Trophoblast cell (in vitro differentiated cells and primary cell): ENCODE results near the gene CYP24A1.

ENCODE experiments used
- DNase-seq, 2 donors: peaks; one replicate each; pipeline ENCODE4 v3.0.0-alpha.2; 2016
- H2AFZ ChIP-seq: 2 replicates; pipeline ENCODE4 v1.6.1; 2013; ENCODE audit warnings: low read length, moderate library complexity, mild to moderate bottlenecking; ENCODE audit not compliant: insufficient read depth, poor library complexity
- H2AK5ac ChIP-seq: 2 replicates; pipeline ENCODE4 v1.6.1; 2013; ENCODE audit warnings: mild to moderate bottlenecking, low read length
- H2BK120ac ChIP-seq: 2 replicates; pipeline ENCODE4 v1.6.1; 2013; ENCODE audit warnings: low read length, mild to moderate bottlenecking, moderate library complexity; ENCODE audit not compliant: insufficient read depth, poor library complexity
- H2BK12ac ChIP-seq: 2 replicates; pipeline ENCODE4 v1.6.1; 2013; ENCODE audit warnings: mild to moderate bottlenecking, low read length, moderate library complexity
- H2BK5ac ChIP-seq: 2 replicates; pipeline ENCODE4 v1.6.1; 2013; ENCODE audit warnings: low read length, low read depth, moderate library complexity, mild to moderate bottlenecking; ENCODE audit not compliant: poor library complexity
- H3K14ac ChIP-seq: 2 replicates; pipeline ENCODE4 v1.6.1; 2013; ENCODE audit warnings: mild to moderate bottlenecking, low read length
- H3K18ac ChIP-seq: 2 replicates; pipeline ENCODE4 v1.6.1; 2013; ENCODE audit warnings: mild to moderate bottlenecking, low read length
- H3K23ac ChIP-seq: 2 replicates; pipeline ENCODE4 v1.6.1; 2013; ENCODE audit warnings: low read length
- H3K27ac ChIP-seq: 2 replicates; pipeline ENCODE4 v1.5.1; 2013; ENCODE audit warnings: low read depth, mild to moderate bottlenecking, inconsistent platforms, low read length, moderate library complexity
- H3K27me3 ChIP-seq: 2 replicates; pipeline ENCODE4 v1.6.1; 2013; ENCODE audit warnings: inconsistent platforms, mild to moderate bottlenecking, low read length, moderate library complexity; ENCODE audit not compliant: insufficient read depth
- H3K36me3 ChIP-seq, 2 experiments: 1 replicate in 1 of 2; 2 replicates in 1 of 2; pipeline ENCODE4 v1.6.1; 2013; ENCODE audit warnings: low read length in 2 of 2, mild to moderate bottlenecking in 2 of 2, moderate library complexity in 1 of 2; ENCODE audit not compliant: insufficient read depth in 2 of 2, control insufficient read depth in 1 of 2
- H3K4ac ChIP-seq: 2 replicates; pipeline ENCODE4 v1.6.1; 2013; ENCODE audit warnings: low read depth, mild to moderate bottlenecking, low read length, moderate library complexity
- H3K4me1 ChIP-seq, 2 experiments: 1 replicate in 1 of 2; 2 replicates in 1 of 2; pipeline ENCODE4 v1.6.1; 2013; ENCODE audit warnings: low read length in 2 of 2, mild to moderate bottlenecking in 2 of 2, moderate library complexity in 1 of 2; ENCODE audit not compliant: insufficient read depth in 2 of 2, control insufficient read depth in 1 of 2
- H3K4me2 ChIP-seq: 2 replicates; pipeline ENCODE4 v1.6.1; 2013; ENCODE audit warnings: inconsistent platforms, mild to moderate bottlenecking, low read length, moderate library complexity
- H3K4me3 ChIP-seq: 2 replicates; pipeline ENCODE4 v1.5.1; 2013; ENCODE audit warnings: mild to moderate bottlenecking, low read depth, low read length, inconsistent platforms
- H3K79me1 ChIP-seq: one replicate; pipeline ENCODE4 v1.6.1; 2013; ENCODE audit warnings: low read length
- H3K79me2 ChIP-seq: 2 replicates; pipeline ENCODE4 v1.6.1; 2013; ENCODE audit warnings: low read length, mild to moderate bottlenecking; ENCODE audit not compliant: control insufficient read depth, insufficient read depth, poor library complexity
- H3K9ac ChIP-seq: 2 replicates; pipeline ENCODE4 v1.6.1; 2013; ENCODE audit warnings: mild to moderate bottlenecking, low read length
- H3K9me3 ChIP-seq: 2 replicates; pipeline ENCODE4 v1.6.1; 2013; ENCODE audit warnings: low read depth, mild to moderate bottlenecking, control low read depth, inconsistent platforms, low read length; ENCODE audit not compliant: insufficient read depth
- H4K12ac ChIP-seq: 2 replicates; pipeline ENCODE4 v1.6.1; 2013; ENCODE audit warnings: low read depth, mild to moderate bottlenecking, low read length, moderate library complexity
- H4K8ac ChIP-seq: 2 replicates; pipeline ENCODE4 v1.6.1; 2013; ENCODE audit warnings: low read depth, mild to moderate bottlenecking, low read length, moderate library complexity
- H4K91ac ChIP-seq: one replicate; pipeline ENCODE4 v1.6.1; 2013; ENCODE audit warnings: low read depth, mild to moderate bottlenecking, low read length, moderate library complexity
- WGBS: extraction: QIAGEN DNeasy Blood & Tissue Kit; methylation state at CpG from one replicate; pipeline ENCODE4 v1.1.7; 2013; ENCODE audit warnings: missing lambda C conversion rate; ENCODE audit not compliant: insufficient read length, insufficient coverage; ENCODE audit errors: extremely low coverage; 5-methylcytosine and 5-hydroxymethylcytosine counted together

Gene CYP24A1

DNA sequence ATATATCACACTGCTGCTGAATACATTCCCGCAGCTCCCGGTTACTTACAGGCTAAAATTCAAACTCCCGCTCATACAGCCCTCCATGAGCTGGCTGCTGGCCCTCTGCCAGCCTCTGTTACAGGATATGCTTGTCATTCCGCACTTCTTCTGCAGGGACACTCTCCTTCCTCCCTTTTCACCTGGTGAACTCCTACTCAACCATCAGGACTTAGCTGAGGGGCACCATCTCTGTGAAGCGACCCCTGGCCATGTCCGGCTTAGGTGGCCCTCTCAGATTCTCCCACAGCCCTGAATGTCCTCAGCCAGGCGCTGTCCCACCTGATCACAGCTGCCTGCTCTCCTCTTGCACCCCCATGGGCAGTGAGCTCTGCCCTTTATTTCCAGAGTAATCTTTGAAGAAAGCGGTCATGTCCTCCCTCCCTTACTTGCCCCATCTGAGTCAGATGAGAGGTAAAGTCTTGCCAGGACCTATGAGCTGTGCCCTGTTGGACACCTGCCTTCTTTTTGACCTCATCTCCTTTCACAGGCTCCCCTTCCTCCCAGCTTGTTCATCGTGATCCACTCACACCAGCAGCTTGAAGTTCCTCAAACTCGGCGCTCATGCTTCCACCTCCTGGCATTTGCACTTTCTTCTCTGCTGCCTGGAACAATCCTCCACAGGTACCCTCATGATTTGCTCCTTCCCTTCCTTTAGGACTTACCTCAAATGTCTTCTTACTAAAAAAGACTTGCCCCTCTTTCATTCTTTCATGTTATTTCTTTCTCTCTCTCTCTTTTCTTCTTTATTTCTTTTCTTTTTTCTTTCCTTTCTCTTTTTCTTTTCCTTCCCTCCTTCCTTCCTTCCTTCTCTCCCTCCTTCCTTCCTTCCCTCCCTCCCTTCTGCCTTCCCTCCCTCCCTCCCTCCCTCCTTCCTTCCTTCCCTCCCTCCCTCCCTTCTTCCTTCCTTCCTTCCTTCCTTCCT is 5.6 kb downstream of the CYP24A1 start:
- no peak overlapping the region for H3K27ac ChIP-seq
- H3K4me1 ChIP-seq: peaks cover 5 to 10% of the 10 kb centered on the region in 2 experiments
- H2BK5ac ChIP-seq: no peak overlapping the region
- H3K79me1 ChIP-seq: no peaks in the 10 kb centered on the region
- no peak overlapping the region for H4K8ac ChIP-seq
- no peak for DNase-seq
- no CpG with 5 or more reads among the region's 11 CpGs for WGBS
- H3K27me3 ChIP-seq: peaks cover 17% of the 10 kb centered on the region
- no peaks in the 10 kb centered on the region for H3K79me2 ChIP-seq
- H3K23ac ChIP-seq: no peak overlapping the region
- no peak overlapping the region for H4K12ac ChIP-seq
- H2BK12ac ChIP-seq: no peak overlapping the region
- H2BK120ac ChIP-seq: no peak overlapping the region
- no peak overlapping the region for H3K4me2 ChIP-seq
- no peak overlapping the region for H3K14ac ChIP-seq
- no peak overlapping the region for H2AK5ac ChIP-seq
- peaks cover 4% of the 10 kb centered on the region for H3K9me3 ChIP-seq
- H3K36me3 ChIP-seq: peaks cover 0 to 3% of the 10 kb centered on the region in 2 experiments
- no peak overlapping the region for H2AFZ ChIP-seq
- no peak overlapping the region for H3K9ac ChIP-seq
- H4K91ac ChIP-seq: no peak overlapping the region
- H3K4me3 ChIP-seq: no peak overlapping the region
- no peak overlapping the region for H3K18ac ChIP-seq
- no peak overlapping the region for H3K4ac ChIP-seq

DNA sequence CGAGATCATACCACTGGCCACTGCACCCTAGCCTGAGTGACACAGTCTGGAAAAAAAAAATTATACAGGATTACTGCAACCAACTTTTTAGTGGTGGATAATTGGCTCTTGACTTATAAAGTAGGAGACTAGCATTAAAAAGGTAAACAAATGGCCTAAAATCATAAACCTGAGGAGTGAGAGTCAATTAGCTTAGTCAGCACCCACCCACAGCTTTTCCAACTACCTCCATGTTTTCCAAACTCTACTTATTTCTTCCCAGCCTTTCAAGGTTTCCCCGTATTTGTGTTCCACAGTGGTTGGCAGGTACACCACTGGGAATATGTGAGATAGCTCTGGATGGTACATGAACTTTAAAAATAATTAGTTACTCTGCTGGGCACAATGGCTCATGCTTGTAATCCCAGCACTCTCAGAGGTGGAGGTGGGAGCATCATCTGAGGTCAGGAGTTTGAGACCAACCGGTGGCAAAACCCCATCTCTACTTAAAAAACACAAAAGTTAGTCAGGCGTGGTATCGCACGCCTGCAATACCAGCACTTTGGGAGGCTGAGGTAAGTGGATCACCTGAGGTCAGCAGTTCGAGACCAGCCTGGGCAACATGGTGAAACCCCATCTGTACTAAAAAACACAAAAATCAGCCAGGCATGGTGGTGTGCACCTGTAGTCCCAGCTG is 6.7 kb downstream of the CYP24A1 start:
- H3K4me3 ChIP-seq: no peak overlapping the region

DNA sequence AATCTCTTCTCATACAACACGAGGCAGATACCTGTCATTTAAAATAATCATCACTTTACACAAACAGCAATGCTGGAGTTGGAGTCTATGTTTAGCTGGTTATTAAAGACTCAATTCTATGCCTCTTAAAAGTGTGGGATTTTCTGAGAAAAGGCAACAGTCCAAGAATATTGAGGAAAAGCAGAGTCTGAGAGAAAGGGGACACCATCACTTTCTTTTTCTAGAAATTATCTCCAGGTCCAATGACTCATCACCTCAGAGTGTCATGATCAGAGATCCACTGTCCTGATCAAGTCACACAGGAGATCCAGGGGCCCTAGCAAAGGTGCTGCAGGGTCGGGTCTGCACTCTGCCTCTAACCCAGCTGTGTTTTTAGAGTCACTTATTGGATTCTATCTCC is 8.0 kb downstream of the CYP24A1 start:
- Histone ChIP-seq H2AK5ac (no peak overlapping the region), H3K4me3 (no peak overlapping the region), H4K91ac (no peak overlapping the region), H3K4me2 (no peak overlapping the region), H3K14ac (no peak overlapping the region), H3K9me3 (no peaks in the 10 kb centered on the region), H2BK120ac (no peak overlapping the region), H3K79me2 (no peaks in the 10 kb centered on the region), H3K4ac (no peak overlapping the region), H3K36me3 (peaks cover 0 to 3% of the 10 kb centered on the region in 2 experiments), H3K27ac (no peak overlapping the region), H2BK5ac (no peak overlapping the region), H4K12ac (no peak overlapping the region), H3K4me1 (peaks cover 0 to 3% of the 10 kb centered on the region in 2 experiments), H3K23ac (no peak overlapping the region), H2AFZ (no peak overlapping the region), H3K79me1 (no peaks in the 10 kb centered on the region), H3K18ac (no peak overlapping the region), H2BK12ac (no peak overlapping the region), H3K9ac (no peak overlapping the region), H4K8ac (no peak overlapping the region), H3K27me3 (no peaks in the 10 kb centered on the region)
- no CpG with 5 or more reads among the region's 2 CpGs for WGBS
- no peak for DNase-seq

More for the DNA sequence above, 6.7 kb downstream of the CYP24A1 start:
- H3K27ac ChIP-seq: no peak overlapping the region
- H2BK12ac ChIP-seq: no peak overlapping the region
- no peaks in the 10 kb centered on the region for H3K9me3 ChIP-seq
- H2AK5ac ChIP-seq: no peak overlapping the region
- no peak overlapping the region for H3K4ac ChIP-seq
- no peak overlapping the region for H3K23ac ChIP-seq
- H3K9ac ChIP-seq: no peak overlapping the region
- H4K91ac ChIP-seq: no peak overlapping the region
- H3K4me2 ChIP-seq: no peak overlapping the region
- H2AFZ ChIP-seq: no peak overlapping the region
- peaks cover 7% of the 10 kb centered on the region for H3K27me3 ChIP-seq
- no CpG with 5 or more reads among the region's 7 CpGs for WGBS
- H3K4me1 ChIP-seq: peaks cover 0 to 3% of the 10 kb centered on the region in 2 experiments
- no peaks in the 10 kb centered on the region for H3K79me2 ChIP-seq
- H4K12ac ChIP-seq: no peak overlapping the region
- H4K8ac ChIP-seq: no peak overlapping the region
- H2BK5ac ChIP-seq: no peak overlapping the region
- no peak overlapping the region for H2BK120ac ChIP-seq
- H3K14ac ChIP-seq: no peak overlapping the region
- H3K36me3 ChIP-seq: peaks cover 0 to 3% of the 10 kb centered on the region in 2 experiments
- H3K79me1 ChIP-seq: no peaks in the 10 kb centered on the region
- no peak overlapping the region for H3K18ac ChIP-seq
- no peak for DNase-seq

DNA sequence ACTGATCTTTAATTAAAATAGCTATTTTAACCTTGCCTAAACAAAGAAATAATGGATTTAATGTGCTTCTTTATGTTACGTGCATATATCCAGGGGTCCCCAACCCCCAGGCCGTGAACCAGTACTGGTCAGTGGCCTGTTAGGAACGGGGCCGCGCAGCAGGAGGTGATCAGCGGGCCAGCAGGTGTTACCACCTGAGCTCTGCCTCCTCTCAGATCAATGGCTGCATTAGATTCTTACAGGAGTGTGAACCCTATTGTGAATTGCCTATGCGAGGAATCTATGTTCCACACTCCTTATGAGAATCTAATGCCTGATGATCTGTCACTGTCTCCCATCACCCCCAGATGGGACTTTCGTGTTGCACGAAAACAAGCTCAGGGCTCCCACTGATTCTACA is 8.8 kb downstream of the CYP24A1 start:
- WGBS: no CpG with 5 or more reads among the region's 9 CpGs

More for the DNA sequence above, 8.8 kb downstream of the CYP24A1 start:
- Histone ChIP-seq H3K79me2 (no peaks in the 10 kb centered on the region), H2AFZ (no peak overlapping the region), H3K27ac (no peak overlapping the region), H3K9me3 (no peaks in the 10 kb centered on the region), H3K18ac (no peak overlapping the region), H2BK12ac (no peak overlapping the region), H3K4me2 (no peak overlapping the region), H3K4ac (no peak overlapping the region), H4K12ac (no peak overlapping the region), H3K9ac (no peak overlapping the region), H2AK5ac (no peak overlapping the region), H3K36me3 (peaks cover 0 to 3% of the 10 kb centered on the region in 2 experiments), H2BK5ac (no peak overlapping the region), H3K14ac (no peak overlapping the region), H3K23ac (no peak overlapping the region), H4K8ac (no peak overlapping the region), H2BK120ac (no peak overlapping the region), H3K27me3 (no peaks in the 10 kb centered on the region), H3K4me1 (peaks cover 0 to 3% of the 10 kb centered on the region in 2 experiments), H3K79me1 (no peaks in the 10 kb centered on the region), H3K4me3 (no peak overlapping the region), H4K91ac (no peak overlapping the region)
- DNase-seq: no peak
